Measurements from ENCODE around the gene SLC17A2.

SLC17A2 gene, protein sequence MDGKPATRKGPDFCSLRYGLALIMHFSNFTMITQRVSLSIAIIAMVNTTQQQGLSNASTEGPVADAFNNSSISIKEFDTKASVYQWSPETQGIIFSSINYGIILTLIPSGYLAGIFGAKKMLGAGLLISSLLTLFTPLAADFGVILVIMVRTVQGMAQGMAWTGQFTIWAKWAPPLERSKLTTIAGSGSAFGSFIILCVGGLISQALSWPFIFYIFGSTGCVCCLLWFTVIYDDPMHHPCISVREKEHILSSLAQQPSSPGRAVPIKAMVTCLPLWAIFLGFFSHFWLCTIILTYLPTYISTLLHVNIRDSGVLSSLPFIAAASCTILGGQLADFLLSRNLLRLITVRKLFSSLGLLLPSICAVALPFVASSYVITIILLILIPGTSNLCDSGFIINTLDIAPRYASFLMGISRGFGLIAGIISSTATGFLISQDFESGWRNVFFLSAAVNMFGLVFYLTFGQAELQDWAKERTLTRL

GRCh38 chr6:25930532-25931410, at the start of gene SLC17A2:
Gene SLC17A2 (minus strand): TSS chr6:25930691. CDS start chr6:25925796, 4,895 bp downstream.
- DNase-seq = no peak

DNA sequence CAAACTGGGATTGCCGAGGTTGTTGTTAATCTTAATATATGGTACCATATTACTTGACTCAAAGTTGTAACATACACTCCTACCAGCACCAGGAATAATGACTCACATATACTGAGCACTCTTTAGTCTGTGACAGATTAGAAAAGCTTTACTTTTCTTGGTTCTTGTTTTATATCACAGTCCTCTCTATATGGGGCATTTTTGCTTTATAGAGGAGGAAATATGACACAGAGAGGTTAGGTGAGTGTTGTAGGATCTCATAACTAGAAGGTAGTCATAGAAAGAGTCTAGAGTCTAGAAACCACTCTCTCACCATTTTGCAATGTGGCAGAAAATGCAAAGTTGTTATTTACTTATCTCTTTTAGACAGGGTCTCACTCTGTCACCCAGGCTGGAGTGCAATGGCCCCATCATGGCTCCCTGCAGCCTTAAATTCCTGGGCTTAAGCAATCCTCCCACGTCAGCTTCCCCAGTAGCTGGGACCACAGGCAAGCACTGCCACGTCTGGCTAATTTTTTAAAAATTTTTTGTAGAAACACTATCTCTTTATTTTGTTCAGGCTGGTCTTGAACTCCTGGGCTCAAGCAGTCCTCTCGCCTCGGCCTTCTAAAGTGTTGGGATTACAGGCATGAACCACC, 45.6 kb upstream of the SLC17A2 start:
- DNase-seq = no peak

- DNase-seq = peak; percentile 79
These were observed 43.5 kb upstream of the SLC17A2 start for GRCh38 chr6:25973923-25974555.

GRCh38 chr6:25972902-25973301, 42.4 kb upstream of the SLC17A2 start:
- no peak for DNase-seq

DNA sequence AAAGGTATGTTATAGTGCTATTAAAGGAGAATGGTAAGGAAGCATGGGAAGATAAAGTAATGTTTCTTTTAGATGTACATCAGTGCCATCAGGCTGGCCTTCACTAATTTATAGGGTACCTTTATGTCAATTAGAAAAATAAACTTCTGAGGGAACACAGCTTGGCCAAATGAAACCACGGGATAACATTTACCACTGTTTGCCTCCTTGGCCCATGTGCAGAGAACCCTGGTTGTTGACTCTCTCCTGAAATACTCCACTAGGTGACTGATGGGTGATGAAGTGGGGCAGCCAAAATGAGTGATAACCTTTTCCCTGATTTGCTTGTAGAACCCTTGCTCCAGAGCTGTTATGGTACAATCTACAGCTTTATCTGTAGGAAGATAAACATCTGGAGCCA, 41.6 kb upstream of the SLC17A2 start:
- no peak for DNase-seq

GRCh38 chr6:25971187-25971821, 40.8 kb upstream of the SLC17A2 start:
- DNase-seq = no peak

- DNase-seq = no peak
These were observed 38.3 kb upstream of the SLC17A2 start for GRCh38 chr6:25968769-25969168.

DNA sequence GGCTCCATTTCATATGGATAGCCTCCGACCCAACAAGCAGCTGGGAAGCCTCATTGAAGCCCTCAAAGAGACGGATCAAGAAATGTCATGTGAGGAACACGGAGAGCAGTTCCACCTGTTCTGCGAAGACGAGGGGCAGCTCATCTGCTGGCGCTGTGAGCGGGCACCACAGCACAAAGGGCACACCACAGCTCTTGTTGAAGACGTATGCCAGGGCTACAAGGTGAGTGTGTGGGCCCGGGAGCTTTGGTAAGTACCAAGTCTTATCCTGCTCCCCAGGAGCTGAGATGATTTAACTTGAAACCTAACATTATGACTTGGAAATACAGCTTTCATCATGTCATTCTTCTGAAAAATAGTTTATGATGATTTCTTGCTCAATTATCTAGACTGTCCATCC, 36.2 kb upstream of the SLC17A2 start:
- DNase-seq = no peak

DNA sequence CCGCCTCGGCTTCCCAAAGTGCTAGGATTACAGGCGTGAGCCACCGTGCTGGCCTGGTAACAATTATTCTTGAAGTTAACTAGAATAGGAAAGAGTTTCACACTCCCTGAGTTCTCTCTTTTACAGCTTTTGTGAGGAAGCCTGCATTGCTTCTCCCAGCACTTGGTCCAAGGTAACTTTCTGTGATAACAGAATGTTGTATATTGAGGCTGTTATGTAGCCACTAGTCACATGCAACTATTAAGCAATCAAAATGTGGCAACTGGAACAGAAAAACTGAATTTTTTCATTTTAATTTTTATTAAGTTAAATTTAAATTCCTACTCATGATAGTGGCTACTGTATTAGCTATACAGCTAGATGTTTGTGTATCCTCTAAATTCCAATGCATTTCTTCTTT, 34.6 kb upstream of the SLC17A2 start:
- DNase-seq = peak; percentile 19

DNA sequence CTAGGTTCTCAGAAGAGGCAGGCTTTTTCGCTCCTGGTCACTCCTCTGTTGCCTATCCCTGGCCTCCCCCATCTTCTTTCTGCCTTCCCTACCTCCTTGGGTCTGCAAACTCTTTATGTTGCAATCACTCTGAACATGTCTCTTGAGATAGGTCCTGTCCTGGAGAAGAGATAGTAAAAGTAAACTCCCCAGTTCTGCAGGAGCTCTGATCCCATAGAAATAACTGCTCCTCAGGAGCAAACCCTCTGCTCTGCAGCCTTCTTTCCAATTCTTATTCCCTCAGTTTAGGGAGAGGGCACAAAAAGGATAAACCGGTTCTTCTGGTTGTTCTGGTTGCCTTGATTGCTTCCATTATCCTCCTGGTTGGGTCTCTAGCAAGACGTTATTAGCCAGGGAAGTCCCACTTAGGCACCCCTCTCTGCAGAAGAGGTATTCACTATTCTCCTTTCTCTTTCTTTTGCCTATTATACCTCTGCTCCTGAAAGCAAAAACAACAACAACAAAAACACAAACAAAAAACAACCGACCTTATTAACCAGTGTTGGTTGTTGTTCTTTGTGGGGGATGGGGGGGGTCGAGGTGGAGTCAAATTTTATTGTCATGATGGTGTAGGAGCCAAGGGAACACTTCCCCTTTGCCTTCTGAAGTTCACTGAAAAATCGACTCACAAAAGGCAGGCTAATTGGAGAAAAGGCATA, 33.1 kb upstream of the SLC17A2 start:
- peak; percentile 47 for DNase-seq

DNA sequence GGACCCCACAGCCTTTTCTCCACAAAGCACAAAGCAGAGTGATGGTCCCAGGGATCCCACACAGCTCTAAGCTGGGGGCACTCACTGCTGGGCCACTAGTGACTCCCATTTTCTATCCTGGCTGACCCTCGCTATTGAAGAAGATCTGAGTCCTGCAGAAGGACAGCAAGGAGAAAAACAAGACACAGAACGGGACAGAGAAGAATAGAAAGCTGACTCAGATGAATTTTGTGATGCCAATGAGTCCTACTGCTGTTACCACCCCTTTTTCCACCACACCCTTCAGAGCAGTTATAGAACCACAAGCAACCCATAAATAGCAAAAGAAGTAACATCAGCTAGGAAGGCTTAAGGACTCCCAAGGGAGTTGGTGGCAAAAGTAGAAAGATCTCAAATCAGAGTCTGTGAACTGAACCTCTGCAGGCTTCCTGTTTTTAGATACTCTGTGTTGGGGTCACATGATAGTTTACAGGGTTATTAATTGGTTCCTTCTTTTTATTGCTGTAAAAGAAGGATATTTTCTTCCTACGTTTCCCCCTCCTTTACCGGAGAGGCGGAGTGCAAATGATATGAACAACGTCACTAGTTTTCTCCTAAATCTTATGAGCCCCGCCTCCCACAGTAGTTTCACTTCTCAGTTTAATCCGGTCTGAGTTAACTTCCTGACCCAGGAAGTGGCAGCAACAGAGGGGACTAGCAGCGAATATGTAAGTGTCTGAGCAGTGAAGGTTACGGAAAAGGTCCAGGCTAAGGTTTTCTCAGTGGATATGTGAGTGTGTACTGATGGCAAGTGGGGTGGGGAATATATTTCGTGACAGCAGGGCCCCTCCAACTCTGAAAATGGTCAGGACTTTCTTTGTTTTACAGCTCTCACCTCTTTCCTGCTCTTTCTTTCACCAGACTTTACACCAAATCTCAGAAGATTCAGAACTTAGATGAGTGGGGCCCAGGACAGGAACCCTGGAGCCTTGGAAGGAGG, 31.9 kb upstream of the SLC17A2 start, which contains the start of gene TRIM38:
Gene TRIM38 (plus strand): TSS at position 654 of the 979 bp plus-strand sequence. CDS start 3,721 bp downstream, outside the sequence.
- peak; percentile 96 for DNase-seq

DNA sequence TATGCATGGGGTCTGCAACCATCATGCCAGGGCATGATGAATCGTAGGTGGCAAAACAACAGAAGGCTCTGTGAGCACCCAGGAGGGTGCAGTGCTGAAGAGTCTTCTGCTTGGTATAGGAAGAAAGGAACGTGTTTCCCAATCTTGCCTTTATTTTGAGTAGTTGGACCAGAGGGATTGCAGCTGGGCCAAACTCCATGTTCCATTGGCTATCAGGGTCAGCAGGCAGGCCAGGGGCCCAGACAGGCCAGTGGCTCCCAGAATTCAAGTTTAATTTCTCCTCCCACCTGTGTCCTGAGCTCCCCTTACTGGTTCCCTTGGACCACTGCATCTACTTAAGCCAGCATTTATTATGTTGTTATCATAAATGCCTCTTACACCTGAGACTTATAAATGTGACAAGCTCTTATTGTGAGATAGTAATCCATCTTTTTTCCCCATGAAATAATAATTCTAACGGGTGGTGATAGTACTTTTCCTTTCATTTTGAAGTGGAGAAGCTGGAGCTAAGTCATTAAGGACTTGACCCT, 31.2 kb upstream of the SLC17A2 start:
- no peak for DNase-seq

- no peak for DNase-seq
These were observed 30.2 kb upstream of the SLC17A2 start for GRCh38 chr6:25960734-25961133.

DNA sequence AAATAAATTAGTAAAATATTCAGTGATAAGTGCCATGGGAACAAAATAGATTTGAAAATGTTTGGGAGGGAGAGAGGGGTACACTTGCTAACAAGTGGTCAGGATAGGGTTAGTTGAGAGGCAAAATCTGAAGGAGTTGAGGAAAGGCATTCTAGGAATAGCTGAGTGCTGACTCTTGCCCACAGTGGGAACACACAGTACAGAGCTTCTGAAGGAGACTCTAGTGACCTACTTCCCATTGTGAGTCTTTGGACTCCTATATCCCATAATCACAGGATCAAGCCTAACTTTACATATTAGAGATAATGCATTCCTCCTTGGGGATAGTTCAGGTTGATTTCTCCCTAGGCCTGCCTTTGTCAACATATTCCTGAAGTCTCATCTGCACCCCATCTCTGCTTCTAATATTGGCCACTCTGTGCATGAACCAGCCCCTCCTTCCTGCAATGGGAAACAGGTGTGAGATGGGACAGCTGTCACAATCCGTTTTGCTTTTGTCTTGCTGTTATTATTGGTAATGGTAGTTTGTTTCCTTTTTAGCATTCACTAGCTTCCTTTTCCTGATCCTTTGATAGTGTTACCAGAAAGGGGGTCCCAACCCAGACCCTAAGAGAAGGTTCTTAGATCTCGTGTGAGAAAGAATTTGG, 29.5 kb upstream of the SLC17A2 start:
- DNase-seq = no peak

DNA sequence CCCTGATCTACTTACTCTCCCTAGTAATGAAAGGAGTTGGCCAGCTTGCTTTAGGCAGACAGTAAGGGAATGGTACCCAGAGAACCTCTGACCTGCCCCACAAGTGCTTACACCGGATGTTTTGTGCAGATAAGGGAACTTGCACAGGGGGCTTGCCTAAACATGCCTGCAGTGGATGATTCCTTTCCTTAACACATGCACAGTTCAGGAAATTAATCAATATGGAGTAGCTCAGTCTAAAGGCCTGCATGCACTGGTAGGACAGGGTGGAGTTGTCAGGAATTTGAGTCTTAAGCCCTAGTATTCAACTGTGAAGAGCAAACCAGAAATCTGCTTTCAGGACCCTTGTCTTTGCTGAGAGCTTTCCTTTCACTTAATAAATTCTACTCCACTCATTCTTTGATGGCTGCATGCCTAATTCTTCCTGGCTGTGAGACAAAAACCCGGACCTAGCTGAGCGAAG, 28.2 kb upstream of the SLC17A2 start:
- peak; percentile 88 for DNase-seq

DNA sequence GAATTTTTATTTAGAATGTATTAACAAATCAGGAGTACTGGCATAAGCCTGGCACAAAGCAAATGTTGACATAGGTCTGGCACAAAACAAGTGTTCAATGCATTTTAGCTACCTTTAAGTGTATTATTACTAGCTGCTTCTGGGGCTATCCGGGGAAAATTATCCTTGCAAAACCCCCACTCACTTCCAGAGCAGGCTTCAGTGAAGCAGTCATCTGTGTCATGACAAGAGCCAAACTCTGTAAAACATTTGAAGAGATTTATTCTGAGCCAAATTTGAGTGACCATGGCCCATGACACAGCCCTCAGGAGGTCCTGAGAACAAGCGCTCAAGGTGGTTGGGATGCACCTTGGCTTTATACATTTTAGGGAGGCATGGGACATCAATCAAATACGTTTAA, 25.7 kb upstream of the SLC17A2 start:
- no peak for DNase-seq

DNA sequence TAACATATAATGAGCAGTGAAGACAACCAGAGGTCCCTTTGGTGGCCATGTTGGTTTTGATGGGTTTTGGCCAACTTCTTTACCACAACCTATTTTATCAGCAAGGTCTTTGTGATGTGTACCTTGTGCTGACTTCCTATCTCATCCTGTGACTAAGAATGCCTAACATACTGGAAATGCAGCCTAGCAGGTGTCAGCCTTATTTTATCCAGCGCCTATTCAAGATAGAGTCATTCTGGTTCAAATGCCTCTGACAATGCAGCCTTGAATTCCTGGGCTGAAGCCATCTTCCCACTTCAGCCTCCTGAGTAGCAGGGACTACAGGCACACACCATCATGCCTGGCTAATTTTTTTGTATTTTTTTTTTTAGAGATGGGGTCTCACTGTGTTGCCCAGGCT, 24.3 kb upstream of the SLC17A2 start:
- DNase-seq = no peak

DNA sequence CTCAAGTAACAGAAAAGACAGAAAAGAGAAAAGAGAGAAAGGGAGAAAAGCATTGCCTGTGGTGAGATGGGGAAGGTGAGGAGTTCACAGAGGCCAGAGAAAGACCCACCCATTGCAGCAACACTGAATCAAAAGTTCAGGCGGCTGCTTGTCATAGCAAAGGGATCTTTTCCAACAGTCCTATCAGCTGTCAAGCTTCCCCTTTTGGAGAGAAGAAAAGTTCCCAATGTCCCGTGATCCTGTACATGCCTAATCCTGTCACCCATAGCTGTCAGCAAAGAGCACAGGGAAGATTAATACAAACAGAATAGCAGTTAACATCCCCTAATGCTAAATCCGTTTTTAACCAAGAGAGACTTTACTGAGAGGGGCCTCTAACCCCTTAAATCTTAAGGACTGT, 23.2 kb upstream of the SLC17A2 start:
- no peak for DNase-seq

- no peak for DNase-seq
These were observed 22.0 kb upstream of the SLC17A2 start for GRCh38 chr6:25952535-25952934.
